ENCODE data around the gene EEIG1.
A peak's percentile ranks its signal among the peaks of the same experiment; 100 is the strongest.
"Not testable (repeated sequence)": the region's sequence is repeated elsewhere in the genome, so short reads cannot be mapped to it uniquely, and the experiment has no call there.

The EEIG1 gene

GRCh38 chr9:127980706-127981558, at the start of gene EEIG1:
Gene EEIG1 (minus strand): TSS chr9:127980989. CDS start chr9:127980137, 852 bp downstream.
- DNase-seq, result peak; percentile 94

GRCh38 chr9:128027705-128028104, 46.9 kb upstream of the EEIG1 start:
- no peak for DNase-seq

GRCh38 chr9:128026773-128027541, 46.2 kb upstream of the EEIG1 start:
- peak; percentile 42 for DNase-seq

- DNase-seq, result peak; percentile 75
Observed at GRCh38 chr9:128026255-128026772, 45.5 kb upstream of the EEIG1 start.

- no peak for DNase-seq
Observed at GRCh38 chr9:128025736-128026135, 44.9 kb upstream of the EEIG1 start.

- no peak for DNase-seq
Observed at GRCh38 chr9:128024761-128025308, 44.0 kb upstream of the EEIG1 start.

GRCh38 chr9:128023671-128024070, 42.9 kb upstream of the EEIG1 start:
- not testable (repeated sequence) for DNase-seq

GRCh38 chr9:128022886-128023285, 42.1 kb upstream of the EEIG1 start:
- DNase-seq, result no peak

- DNase-seq, result no peak
Observed at GRCh38 chr9:128021098-128021497, 40.3 kb upstream of the EEIG1 start.

- no peak for DNase-seq
Observed at GRCh38 chr9:128020692-128021091, 39.9 kb upstream of the EEIG1 start.

- DNase-seq, result no peak
Observed at GRCh38 chr9:128015696-128016095, 34.9 kb upstream of the EEIG1 start.

- DNase-seq, result no peak
Observed at GRCh38 chr9:128011071-128011817, 30.5 kb upstream of the EEIG1 start.

- DNase-seq, result no peak
Observed at GRCh38 chr9:128009639-128010038, 28.9 kb upstream of the EEIG1 start.

- no peak for DNase-seq
Observed at GRCh38 chr9:128008171-128008570, 27.4 kb upstream of the EEIG1 start.

- peak; percentile 83 for DNase-seq
Observed at GRCh38 chr9:128007566-128008138, 26.9 kb upstream of the EEIG1 start.

- DNase-seq, result no peak
Observed at GRCh38 chr9:128006332-128006996, 25.7 kb upstream of the EEIG1 start.

- no peak for DNase-seq
Observed at GRCh38 chr9:128005923-128006322, 25.1 kb upstream of the EEIG1 start.

- DNase-seq, result no peak
Observed at GRCh38 chr9:128003966-128004604, 23.3 kb upstream of the EEIG1 start.

- DNase-seq, result no peak
Observed at GRCh38 chr9:128002959-128003358, 22.2 kb upstream of the EEIG1 start.

GRCh38 chr9:128001779-128002298, 21.1 kb upstream of the EEIG1 start:
- DNase-seq, result no peak
